BE2C (cell line): Measurements from ENCODE around the gene TBC1D17.

ENCODE experiments used
- DNase-seq: peaks from one replicate; pipeline ENCODE4 v3.0.0-alpha.2; 2020
- H3K27me3 ChIP-seq: fragments of 250-450 bp; sonication (Bioruptor Pico); 2 replicates; pipeline ENCODE4 v1.5.1; 2020; ENCODE audit warnings: mild to moderate bottlenecking
- H3K36me3 ChIP-seq: fragments of 250-450 bp; sonication (Bioruptor Pico); 2 replicates; pipeline ENCODE4 v1.5.1; 2020; ENCODE audit warnings: mild to moderate bottlenecking
- H3K4me1 ChIP-seq: fragments of 250-450 bp; sonication (Bioruptor Pico); 2 replicates; pipeline ENCODE4 v1.5.1; 2020
- H3K4me3 ChIP-seq: 2 replicates; pipeline ENCODE4 v1.5.1; 2011; ENCODE audit warnings: low read depth, low read length
- H3K9me3 ChIP-seq: fragments of 250-450 bp; sonication (Bioruptor Pico); 2 replicates; pipeline ENCODE4 v1.5.1; 2020
- TF ChIP-seq, protein P1 (sequence below): IDR thresholded peaks from 2 replicates; pipeline ENCODE4 v1.5.1; 2012; ENCODE audit warnings: mild to moderate bottlenecking, low read depth, low read length

The TBC1D17 gene

DNA sequence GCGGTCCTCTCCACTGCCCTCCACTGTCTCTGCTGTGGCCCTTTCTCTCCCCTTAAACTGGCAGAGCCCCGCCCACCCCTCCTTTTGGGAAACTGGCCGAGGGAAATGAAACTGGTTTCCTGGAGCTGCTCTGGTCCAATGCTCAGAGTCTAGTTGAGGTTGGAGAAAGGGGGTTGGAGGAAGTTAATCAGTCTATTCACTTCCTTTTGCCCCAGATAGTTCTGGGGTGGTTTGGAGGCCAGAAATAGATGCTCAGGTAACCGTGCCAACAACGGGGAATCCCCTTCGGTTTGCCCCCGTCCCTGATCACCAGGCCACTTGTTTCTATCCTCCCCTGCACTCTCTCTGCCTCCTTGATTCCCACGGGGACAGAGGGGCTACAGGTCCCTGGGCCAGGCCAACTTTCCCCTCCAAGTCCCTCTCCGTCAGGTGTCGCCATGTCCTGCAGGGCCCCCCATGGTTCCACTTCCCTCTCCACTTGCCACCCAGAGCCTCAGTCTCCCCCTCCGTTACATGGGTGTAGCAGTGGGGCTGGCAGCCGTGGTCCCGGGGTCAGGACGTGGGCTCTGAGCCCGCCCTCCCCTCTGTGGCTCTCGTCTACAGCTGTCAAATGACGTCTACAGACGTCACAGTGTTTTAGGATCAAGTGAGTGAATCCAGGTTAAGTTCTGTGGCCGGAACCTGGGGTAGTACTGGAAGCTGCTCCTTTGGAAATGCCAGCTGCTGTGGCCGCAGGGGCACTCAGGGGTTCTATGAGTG is 19.5 kb downstream of the TBC1D17 start, which contains the start of gene IL4I1:
Gene IL4I1, minus strand, starts transcription at position 25 of the 759 bp plus-strand sequence. CDS start 727 bp downstream, outside the sequence.
- no peak within 1 kb of the TSS for H3K4me3 ChIP-seq
- H3K9me3 ChIP-seq = no peaks in the 10 kb centered on the region
- H3K27me3 ChIP-seq = no peaks in the 10 kb centered on the region
- no peak for DNase-seq
- H3K36me3 ChIP-seq = no peaks in the 10 kb centered on the region
- TF ChIP-seq, protein P1, sequence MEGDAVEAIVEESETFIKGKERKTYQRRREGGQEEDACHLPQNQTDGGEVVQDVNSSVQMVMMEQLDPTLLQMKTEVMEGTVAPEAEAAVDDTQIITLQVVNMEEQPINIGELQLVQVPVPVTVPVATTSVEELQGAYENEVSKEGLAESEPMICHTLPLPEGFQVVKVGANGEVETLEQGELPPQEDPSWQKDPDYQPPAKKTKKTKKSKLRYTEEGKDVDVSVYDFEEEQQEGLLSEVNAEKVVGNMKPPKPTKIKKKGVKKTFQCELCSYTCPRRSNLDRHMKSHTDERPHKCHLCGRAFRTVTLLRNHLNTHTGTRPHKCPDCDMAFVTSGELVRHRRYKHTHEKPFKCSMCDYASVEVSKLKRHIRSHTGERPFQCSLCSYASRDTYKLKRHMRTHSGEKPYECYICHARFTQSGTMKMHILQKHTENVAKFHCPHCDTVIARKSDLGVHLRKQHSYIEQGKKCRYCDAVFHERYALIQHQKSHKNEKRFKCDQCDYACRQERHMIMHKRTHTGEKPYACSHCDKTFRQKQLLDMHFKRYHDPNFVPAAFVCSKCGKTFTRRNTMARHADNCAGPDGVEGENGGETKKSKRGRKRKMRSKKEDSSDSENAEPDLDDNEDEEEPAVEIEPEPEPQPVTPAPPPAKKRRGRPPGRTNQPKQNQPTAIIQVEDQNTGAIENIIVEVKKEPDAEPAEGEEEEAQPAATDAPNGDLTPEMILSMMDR = no peak
- H3K4me1 ChIP-seq = no peaks in the 10 kb centered on the region

DNA sequence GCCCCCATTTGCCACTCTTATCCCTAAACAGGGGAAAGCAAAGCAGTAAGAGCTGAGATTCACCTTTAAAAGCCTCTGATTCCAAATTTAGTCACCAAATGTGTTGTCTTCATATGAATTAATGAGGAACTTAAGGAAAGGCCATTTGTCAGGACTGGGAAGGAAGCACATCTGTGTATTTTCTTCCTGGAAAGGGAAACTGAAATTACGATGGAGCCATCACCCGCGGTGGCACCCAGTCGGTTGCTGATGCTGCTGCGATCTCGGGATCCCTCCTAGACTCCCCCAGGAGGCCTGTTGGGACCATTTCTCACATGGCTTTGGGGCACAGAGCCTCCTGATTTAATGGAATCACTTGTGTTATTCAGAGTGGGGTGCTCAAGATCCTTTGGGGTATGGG is 26.6 kb downstream of the TBC1D17 start:
- no peaks in the 10 kb centered on the region for H3K4me1 ChIP-seq

DNA sequence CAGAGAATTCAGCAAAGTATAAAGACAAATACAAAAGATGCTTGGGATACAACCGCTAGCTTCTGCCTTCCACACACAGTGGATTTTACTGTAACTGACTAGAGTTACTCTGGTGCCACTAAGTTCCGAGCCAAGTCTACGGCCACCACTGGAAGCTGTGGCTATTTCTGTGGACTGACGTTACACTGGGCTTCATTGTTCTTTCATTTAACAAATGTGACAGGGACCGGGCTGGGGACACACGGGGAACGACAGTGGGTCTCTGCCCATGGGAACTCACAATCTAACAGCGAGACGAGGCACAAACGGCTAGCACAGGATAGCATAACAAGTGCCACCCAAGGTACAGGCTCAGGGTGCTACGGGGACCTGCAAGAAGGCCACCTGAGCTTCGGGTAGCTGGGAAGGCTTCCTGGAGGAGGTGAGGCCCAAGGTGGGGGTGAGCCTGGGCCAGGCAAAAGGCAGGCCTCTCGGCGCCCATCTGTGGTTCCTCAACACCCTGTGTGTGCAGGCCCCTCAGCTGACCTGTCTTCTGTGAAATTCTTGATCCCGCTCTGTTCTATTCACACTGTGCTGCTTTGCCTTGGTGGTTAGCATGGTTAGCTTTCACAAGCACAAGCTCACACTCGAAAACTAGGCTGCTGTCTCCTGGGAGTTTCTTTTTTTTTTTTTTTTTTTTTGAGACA is 29.5 kb downstream of the TBC1D17 start:
- Histone ChIP-seq H3K9me3 (no peaks in the 10 kb centered on the region), H3K36me3 (peaks cover 58% of the 10 kb centered on the region), H3K4me3 (no peak overlapping the region), H3K4me1 (no peaks in the 10 kb centered on the region), H3K27me3 (no peaks in the 10 kb centered on the region)
- no peak for DNase-seq
- TF ChIP-seq, protein P1 = no peak

More for the DNA sequence above, 26.6 kb downstream of the TBC1D17 start:
- Histone ChIP-seq H3K4me3 (no peak overlapping the region), H3K27me3 (no peaks in the 10 kb centered on the region), H3K9me3 (no peaks in the 10 kb centered on the region), H3K36me3 (peaks cover 32% of the 10 kb centered on the region)
- TF ChIP-seq, protein P1 = no peak
- no peak for DNase-seq

- H3K27me3 ChIP-seq = no peaks in the 10 kb centered on the region
- H3K4me3 ChIP-seq = no peak overlapping the region
- DNase-seq = no peak
- TF ChIP-seq, protein P1 = no peak
- no peaks in the 10 kb centered on the region for H3K9me3 ChIP-seq
- peaks cover 67% of the 10 kb centered on the region for H3K36me3 ChIP-seq
- H3K4me1 ChIP-seq = no peaks in the 10 kb centered on the region
Observed at GRCh38 chr19:49907745-49908446, 30.4 kb downstream of the TBC1D17 start.

GRCh38 chr19:49908480-49909420 is 31.2 kb downstream of the TBC1D17 start:
- Histone ChIP-seq H3K27me3 (no peaks in the 10 kb centered on the region), H3K9me3 (no peaks in the 10 kb centered on the region), H3K4me3 (no peak overlapping the region), H3K36me3 (peaks cover 75% of the 10 kb centered on the region), H3K4me1 (no peaks in the 10 kb centered on the region)
- DNase-seq = no peak
- TF ChIP-seq, protein P1 = no peak
